T-helper 22 cell (primary cell): ENCODE data around the gene C1RL.

Experiments used
- DNase-seq: peaks from one replicate; pipeline ENCODE4 v3.0.0-alpha.2; 2020; ENCODE audit warnings: low read depth

Gene C1RL

GRCh38 chr12:7092229-7092985 is 16.6 kb downstream of the C1RL start, which contains the start of gene C1R:
Gene C1R (minus strand): TSS chr12:7092445. CDS start chr12:7092388, 57 bp downstream.
- peak; percentile 27 for DNase-seq

GRCh38 chr12:7091660-7092228 is 17.3 kb downstream of the C1RL start:
- no peak for DNase-seq

- DNase-seq, result no peak
Observed at GRCh38 chr12:7091171-7091570, 17.8 kb downstream of the C1RL start.

- no peak for DNase-seq
Observed at GRCh38 chr12:7090222-7090998, 18.6 kb downstream of the C1RL start.

- DNase-seq, result no peak
Observed at GRCh38 chr12:7089196-7089871, 19.7 kb downstream of the C1RL start.

- no peak for DNase-seq
Observed at GRCh38 chr12:7083125-7083524, 25.9 kb downstream of the C1RL start.

- DNase-seq, result no peak
Observed at GRCh38 chr12:7081037-7081436, 28.0 kb downstream of the C1RL start.

GRCh38 chr12:7079826-7080125 is 29.2 kb downstream of the C1RL start:
- no peak for DNase-seq

GRCh38 chr12:7078163-7078562 is 30.9 kb downstream of the C1RL start:
- no peak for DNase-seq

- no peak for DNase-seq
Observed at GRCh38 chr12:7076493-7076892, 32.5 kb downstream of the C1RL start.

- DNase-seq, result no peak
Observed at GRCh38 chr12:7075939-7076338, 33.1 kb downstream of the C1RL start.

GRCh38 chr12:7075518-7075917 is 33.5 kb downstream of the C1RL start:
- no peak for DNase-seq

GRCh38 chr12:7073946-7074345 is 35.1 kb downstream of the C1RL start:
- DNase-seq, result no peak

GRCh38 chr12:7072554-7072953 is 36.5 kb downstream of the C1RL start:
- DNase-seq, result no peak

GRCh38 chr12:7072035-7072434 is 37.0 kb downstream of the C1RL start:
- DNase-seq, result no peak

- no peak for DNase-seq
Observed at GRCh38 chr12:7069386-7069785, 39.6 kb downstream of the C1RL start.

- no peak for DNase-seq
Observed at GRCh38 chr12:7068994-7069346, 40.0 kb downstream of the C1RL start.

- DNase-seq, result no peak
Observed at GRCh38 chr12:7068240-7068993, 40.6 kb downstream of the C1RL start.

GRCh38 chr12:7067096-7067495 is 41.9 kb downstream of the C1RL start:
- DNase-seq, result no peak

- no peak for DNase-seq
Observed at GRCh38 chr12:7066596-7066995, 42.4 kb downstream of the C1RL start.

GRCh38 chr12:7065073-7065623 is 43.9 kb downstream of the C1RL start:
- no peak for DNase-seq

- no peak for DNase-seq
Observed at GRCh38 chr12:7064516-7064915, 44.5 kb downstream of the C1RL start.
